Ovary (tissue), 9 donors: ENCODE results near the gene TTLL11. TPM values are rescaled to one million over a fixed set of nuclear protein-coding genes. Genes with fewer than 3 reads are reported as not detected.

Source experiments
- DNase-seq, 5 donors: peaks; one replicate each; pipeline ENCODE4 v3.0.0-alpha.2; 2019 to 2020
- H3K27ac ChIP-seq, 2 donors: fragments of 200-600 bp; one replicate each; pipeline versions ENCODE4 v1.5.1 to v1.8.0; 2019 to 2022
- H3K27me3 ChIP-seq: fragments of 200-600 bp; one replicate; pipeline ENCODE4 v1.8.0; 2022
- H3K36me3 ChIP-seq: fragments of 200-600 bp; sonication (generic); one replicate; pipeline ENCODE4 v1.5.1; 2019
- H3K4me1 ChIP-seq: one replicate; pipeline ENCODE4 v1.8.1; 2013; ENCODE audit warnings: mild to moderate bottlenecking, moderate library complexity; ENCODE audit not compliant: insufficient read depth
- H3K4me3 ChIP-seq: fragments of 200-600 bp; sonication (generic); one replicate; pipeline ENCODE4 v1.5.1; 2017
- H3K9me3 ChIP-seq, 2 donors: fragments of 200-600 bp in 1 of 2; sonication (generic) in 1 of 2; one replicate each; pipeline versions ENCODE4 v1.5.1 to v1.8.1; 2013 to 2019; ENCODE audit warnings: mild to moderate bottlenecking in 1 of 2, moderate library complexity in 1 of 2
- CTCF ChIP-seq, 3 donors: fragments of 450-650 bp in 2 of 3; fragments of 200-600 bp in 1 of 3; IDR thresholded peaks; one replicate each; pipeline versions ENCODE4 v1.5.1 to v1.8.0; 2016 to 2022; ENCODE audit warnings: antibody characterized with exemption in 3 of 3, mild to moderate bottlenecking in 1 of 3
- EP300 ChIP-seq: sonication (generic); formaldehyde crosslinking; IDR thresholded peaks from one replicate; pipeline ENCODE4 v1.6.1; 2017; ENCODE audit warnings: antibody characterized with exemption
- POLR2A ChIP-seq: fragments of 450-650 bp; IDR thresholded peaks from one replicate; pipeline ENCODE4 v1.6.1; 2017; ENCODE audit warnings: antibody characterized with exemption, mild to moderate bottlenecking, moderate library complexity
- WGBS, 3 donors: extraction: QIAGEN DNeasy Blood & Tissue Kit in 1 of 3; methylation state at CpG; one replicate each; pipeline versions ENCODE4 v1.1.5 to v1.1.7; 2013 to 2017; 5-methylcytosine and 5-hydroxymethylcytosine counted together
- intact Hi-C, 4 donors: fragments of 100-400 bp; cut with DNase I; formaldehyde crosslinking; loops; one replicate each; pipeline versions ENCODE4 v1.11.0 to v1.15.1; 2022 to 2023
- microRNA-seq, 3 donors: library from miRNA; unstranded; fragments of <30 nt; microRNA quantifications; one replicate each; pipeline versions ENCODE4 to v1.2.0, GENCODE V29; 2019 to 2020
- polyA plus RNA-seq, 2 donors: library from polyadenylated mRNA; stranded (reverse); fragments of 200-250 nt in 1 of 2; fragments of 350-450 nt in 1 of 2; fragmentation: Illumina TruSeq in 1 of 2; extraction: RNeasy Lipid Tissue Mini Kit (QIAGEN cat#74804) in 1 of 2; gene quantifications; one replicate each; pipeline ENCODE4 v1.2.3, GENCODE V29; 2013 to 2014
- small RNA-seq: library from RNA; depleted of rRNA; stranded (forward); fragments of <200 nt; gene quantifications from one replicate; pipeline ENCODE3, GENCODE V24; 2016
- total RNA-seq, 7 donors: library from RNA; depleted of rRNA in 2 of 7; stranded (reverse); fragments of >200 nt in 2 of 7; fragmentation: NEBNext Ultra II Directional in 3 of 7; extraction: Animal tissue kit (Norgen Biotek cat#: 25700) in 3 of 7; gene quantifications; one replicate each; pipeline versions ENCODE4 v1.1.0 to v1.2.4, GENCODE V29; 2016 to 2023
- donor health status: DM: no; HTN: no; CAD: no; lungs with moderate emphysema.
- donor health status: DM: no; HTN: no; CAD: no.
- donor health status: Bipolar disorder and iron deficiency.
- donor health status: DM: yes; HTN: yes; CAD: no.
- donor health status: DM: no; HTN: no; CAD: no.
- donor health status: DM: yes; HTN: yes; CAD: no.

TTLL11 gene
- total and polyA plus RNA-seq, 9 donors: 6.1 to 13.5 (median 9.2) TPM

GRCh38 chr9:121774715-121775613, 318.1 kb downstream of the TTLL11 start:
- DNase-seq: peak in 4 of 5 donors; percentile 7 to 31 (median 19)
- Histone ChIP-seq H3K4me3 (no peak overlapping the region), H3K36me3 (no peaks in the 10 kb centered on the region), H3K4me1 (no peaks in the 10 kb centered on the region), H3K27ac (no peak overlapping the region), H3K9me3 (no peaks in the 10 kb centered on the region), H3K27me3 (no peaks in the 10 kb centered on the region)
- intact Hi-C loops: no loop called here
- WGBS, 3 donors: 89 to 91% (median 91%) methylated on average over 25 to 26 of the region's 26 CpGs
- TF ChIP-seq EP300: no peak

- WGBS, 3 donors: 78 to 93% (median 85%) methylated on average over 17 to 19 of the region's 19 CpGs
- peak; percentile 11 to 31 (median 28) for DNase-seq
- Histone ChIP-seq H3K27ac (peak overlapping the region in 1 of 2 donors; percentile 19), H3K4me1 (no peaks in the 10 kb centered on the region), H3K36me3 (no peaks in the 10 kb centered on the region), H3K27me3 (no peaks in the 10 kb centered on the region), H3K9me3 (no peaks in the 10 kb centered on the region), H3K4me3 (no peak overlapping the region)
- intact Hi-C loops: no loop called here
- TF ChIP-seq CTCF (IDR thresholded peaks at IDR 0.05): no peak
- TF ChIP-seq EP300: no peak
- TF ChIP-seq POLR2A: no peak
Measured at GRCh38 chr9:121773954-121774714, 319.0 kb downstream of the TTLL11 start.

GRCh38 chr9:121773286-121773953, 319.7 kb downstream of the TTLL11 start:
- Histone ChIP-seq H3K27me3 (no peaks in the 10 kb centered on the region), H3K36me3 (no peaks in the 10 kb centered on the region), H3K27ac (peak overlapping the region in 1 of 2 donors; percentile 19), H3K9me3 (no peaks in the 10 kb centered on the region), H3K4me3 (no peak overlapping the region), H3K4me1 (no peaks in the 10 kb centered on the region)
- DNase-seq: peak; percentile 12 to 28 (median 19)
- no peak for TF ChIP-seq POLR2A
- intact Hi-C loops: no loop called here
- WGBS, 3 donors: 85 to 89% (median 88%) methylated on average over 18 of the region's 18 CpGs

GRCh38 chr9:121772600-121773285, 320.4 kb downstream of the TTLL11 start:
- DNase-seq: peak; percentile 20 to 54 (median 35)
- WGBS, 3 donors: 86 to 91% (median 87%) methylated on average over 31 to 45 of the region's 45 CpGs
- Histone ChIP-seq H3K27ac (no peak overlapping the region), H3K4me3 (no peak overlapping the region), H3K9me3 (no peaks in the 10 kb centered on the region), H3K4me1 (no peaks in the 10 kb centered on the region), H3K27me3 (no peaks in the 10 kb centered on the region), H3K36me3 (no peaks in the 10 kb centered on the region)
- TF ChIP-seq POLR2A: no peak
- no peak for TF ChIP-seq CTCF (IDR thresholded peaks at IDR 0.05)
- no peak for TF ChIP-seq EP300
- intact Hi-C loops: no loop called here

Small RNA genes lying within 50 kb of the gene (microRNA-seq; reads per million reads assigned to microRNA genes)
- gene MIR4478: 0 reads per million in 3 donors

Small RNA genes lying within 50 kb of the gene (small RNA-seq; reads per million reads assigned to genes)
- not detected for gene MIR4478

Other genes with a start within 250 kb of the TTLL11 start
- 10 to 100 TPM; 17.2 to 37.6 (median 32.0) TPM for gene NDUFA8, start 66.5 kb upstream of the TTLL11 start, total RNA-seq
- 10 to 100 TPM; 49.8 to 88.0 TPM for gene NDUFA8, start 66.5 kb upstream of the TTLL11 start, polyA plus RNA-seq
- gene MORN5, start 66.6 kb upstream of the TTLL11 start, total RNA-seq: 10 to 100 TPM in 1 of 7 donors, 1 to 10 TPM in 2, under 1 TPM in 2, not detected in 2; 0.63 to 25.4 (median 1.6) TPM
- gene MORN5, start 66.6 kb upstream of the TTLL11 start, polyA plus RNA-seq: 1 to 10 TPM in 1 of 2 donors, under 1 TPM in 1; 0.86 to 3.0 TPM
- 1 to 10 TPM in 6 of 7 donors, under 1 TPM in 1; 0.46 to 8.8 (median 2.1) TPM for gene LHX6, start 135.6 kb upstream of the TTLL11 start, total RNA-seq
- gene LHX6, start 135.6 kb upstream of the TTLL11 start, polyA plus RNA-seq: 1 to 10 TPM; 5.0 to 6.6 TPM
- 10 to 100 TPM in 6 of 7 donors, 1 to 10 TPM in 1; 8.3 to 23.7 (median 17.0) TPM for gene RBM18, start 171.5 kb upstream of the TTLL11 start, total RNA-seq
- gene RBM18, start 171.5 kb upstream of the TTLL11 start, polyA plus RNA-seq: 10 to 100 TPM in 1 of 2 donors, 1 to 10 TPM in 1; 9.5 to 25.0 TPM
- 10 to 100 TPM; 17.9 to 28.5 (median 22.2) TPM for gene MRRF, start 171.6 kb upstream of the TTLL11 start, total RNA-seq
- 10 to 100 TPM; 15.6 to 29.8 TPM for gene MRRF, start 171.6 kb upstream of the TTLL11 start, polyA plus RNA-seq